ENCODE data around the gene DFFA. TPM values are rescaled to one million over a fixed set of nuclear protein-coding genes. Genes with fewer than 3 reads are reported as not detected.
"Not testable (repeated sequence)": the region's sequence is repeated elsewhere in the genome, so short reads cannot be mapped to it uniquely, and the experiment has no call there.

DFFA gene
- total RNA-seq, 1 experiment from 2014 or later: 45.2 TPM

DNA sequence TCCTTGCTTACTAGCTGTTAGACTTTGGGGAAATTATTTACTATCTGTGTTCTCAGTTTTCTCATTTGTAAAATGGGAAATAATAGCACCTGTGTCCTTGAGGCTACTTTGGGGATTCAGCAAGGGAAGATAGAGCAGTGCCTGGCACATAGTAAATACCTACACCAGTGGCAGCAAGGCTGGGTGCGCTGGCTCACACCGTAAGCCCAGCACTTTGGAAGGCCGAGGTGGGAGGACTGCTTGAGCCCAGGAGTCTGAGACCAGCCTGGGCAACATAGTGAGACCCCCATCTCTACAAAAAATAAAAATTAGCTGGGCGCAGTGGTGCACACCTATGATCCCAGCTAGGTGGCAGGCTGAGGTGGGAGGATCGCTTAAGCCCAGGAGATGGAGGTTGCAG lies 50.7 kb downstream of the DFFA start:
- no peak for DNase-seq
- intact Hi-C loops (cut with micrococcal nuclease; ENCODE audit: unreplicated experiment): no loop called here
- peaks cover 42% of the 10 kb centered on the region for H3K36me3 Mint-ChIP-seq (ENCODE audit: insufficient read depth, unreplicated experiment)
- TF ChIP-seq, protein P1, sequence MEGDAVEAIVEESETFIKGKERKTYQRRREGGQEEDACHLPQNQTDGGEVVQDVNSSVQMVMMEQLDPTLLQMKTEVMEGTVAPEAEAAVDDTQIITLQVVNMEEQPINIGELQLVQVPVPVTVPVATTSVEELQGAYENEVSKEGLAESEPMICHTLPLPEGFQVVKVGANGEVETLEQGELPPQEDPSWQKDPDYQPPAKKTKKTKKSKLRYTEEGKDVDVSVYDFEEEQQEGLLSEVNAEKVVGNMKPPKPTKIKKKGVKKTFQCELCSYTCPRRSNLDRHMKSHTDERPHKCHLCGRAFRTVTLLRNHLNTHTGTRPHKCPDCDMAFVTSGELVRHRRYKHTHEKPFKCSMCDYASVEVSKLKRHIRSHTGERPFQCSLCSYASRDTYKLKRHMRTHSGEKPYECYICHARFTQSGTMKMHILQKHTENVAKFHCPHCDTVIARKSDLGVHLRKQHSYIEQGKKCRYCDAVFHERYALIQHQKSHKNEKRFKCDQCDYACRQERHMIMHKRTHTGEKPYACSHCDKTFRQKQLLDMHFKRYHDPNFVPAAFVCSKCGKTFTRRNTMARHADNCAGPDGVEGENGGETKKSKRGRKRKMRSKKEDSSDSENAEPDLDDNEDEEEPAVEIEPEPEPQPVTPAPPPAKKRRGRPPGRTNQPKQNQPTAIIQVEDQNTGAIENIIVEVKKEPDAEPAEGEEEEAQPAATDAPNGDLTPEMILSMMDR (IDR thresholded peaks at IDR 0.05; ENCODE audit: unreplicated experiment): no peak
- no peak overlapping the region for H3K4me3 Mint-ChIP-seq (ENCODE audit: low read depth, unreplicated experiment)
- no peaks in the 10 kb centered on the region for H3K4me1 Mint-ChIP-seq (ENCODE audit: low read depth, unreplicated experiment)
- no peaks in the 10 kb centered on the region for H3K27me3 Mint-ChIP-seq (ENCODE audit: unreplicated experiment)
- no peak overlapping the region for H3K27ac Mint-ChIP-seq (ENCODE audit: unreplicated experiment)
- CTCF ChIA-PET: interaction anchor here (0.5 kb wide), 1 partner anchor 1227 kb away, joined by 7 read pairs; no protein-coding TSS in a partner anchor
- no peaks in the 10 kb centered on the region for H3K9me3 Mint-ChIP-seq (ENCODE audit: low read depth, unreplicated experiment)
- BruUV-seq (replicated peaks): no TSS peak

DNA sequence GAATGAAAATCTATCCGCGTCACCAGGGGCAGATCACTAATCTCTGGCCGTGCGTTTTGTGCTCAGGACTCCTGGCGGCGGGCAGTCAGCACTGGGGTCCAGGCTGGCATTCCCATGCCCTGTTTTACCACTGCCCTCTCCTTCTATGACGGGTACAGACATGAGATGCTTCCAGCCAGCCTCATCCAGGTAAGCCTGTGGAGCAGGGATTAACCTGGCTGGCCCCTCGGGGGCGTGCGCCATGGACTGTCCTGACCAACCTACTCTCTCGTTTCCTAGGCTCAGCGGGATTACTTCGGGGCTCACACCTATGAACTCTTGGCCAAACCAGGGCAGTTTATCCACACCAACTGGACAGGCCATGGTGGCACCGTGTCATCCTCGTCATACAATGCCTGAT lies 53.0 kb downstream of the DFFA start:
- Mint-ChIP-seq H3K36me3 (ENCODE audit: insufficient read depth, unreplicated experiment) (peaks cover 59% of the 10 kb centered on the region), H3K4me1 (ENCODE audit: low read depth, unreplicated experiment) (no peaks in the 10 kb centered on the region), H3K9me3 (ENCODE audit: low read depth, unreplicated experiment) (no peaks in the 10 kb centered on the region), H3K27ac (ENCODE audit: unreplicated experiment) (no peak overlapping the region), H3K27me3 (ENCODE audit: unreplicated experiment) (no peaks in the 10 kb centered on the region), H3K4me3 (ENCODE audit: low read depth, unreplicated experiment) (no peak overlapping the region)
- intact Hi-C loops (cut with micrococcal nuclease; ENCODE audit: unreplicated experiment): no loop called here
- TF ChIP-seq, protein P1 (IDR thresholded peaks at IDR 0.05; ENCODE audit: unreplicated experiment): no peak
- DNase-seq: no peak
- no TSS peak for BruUV-seq (replicated peaks)
- CTCF ChIA-PET: interaction anchor here (0.7 to 1.0 kb wide), 2 partner anchors 9 to 153 kb away, joined by 3 read pairs; no protein-coding TSS in a partner anchor

DNA sequence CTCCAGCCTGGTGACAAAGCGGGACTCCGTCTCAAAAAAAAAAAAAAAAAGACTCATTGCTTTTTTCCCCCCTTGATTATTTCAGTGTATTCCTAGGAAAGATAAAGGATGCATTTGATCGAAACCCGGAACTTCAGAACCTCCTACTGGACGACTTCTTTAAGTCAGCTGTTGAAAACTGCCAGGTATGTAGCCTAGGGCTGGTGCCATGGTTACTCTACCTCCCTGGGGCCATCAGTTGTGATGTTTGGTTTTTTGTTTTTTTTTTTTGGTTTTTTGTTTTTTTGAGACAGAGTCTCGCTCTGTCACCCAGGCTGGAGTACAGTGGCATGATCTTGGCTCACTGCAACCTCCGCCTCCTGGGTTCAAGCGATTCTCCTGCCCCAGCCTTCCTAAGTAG lies 53.6 kb downstream of the DFFA start:
- BruUV-seq (replicated peaks): not testable (repeated sequence)
- H3K36me3 Mint-ChIP-seq (ENCODE audit: insufficient read depth, unreplicated experiment): peaks cover 64% of the 10 kb centered on the region

DNA sequence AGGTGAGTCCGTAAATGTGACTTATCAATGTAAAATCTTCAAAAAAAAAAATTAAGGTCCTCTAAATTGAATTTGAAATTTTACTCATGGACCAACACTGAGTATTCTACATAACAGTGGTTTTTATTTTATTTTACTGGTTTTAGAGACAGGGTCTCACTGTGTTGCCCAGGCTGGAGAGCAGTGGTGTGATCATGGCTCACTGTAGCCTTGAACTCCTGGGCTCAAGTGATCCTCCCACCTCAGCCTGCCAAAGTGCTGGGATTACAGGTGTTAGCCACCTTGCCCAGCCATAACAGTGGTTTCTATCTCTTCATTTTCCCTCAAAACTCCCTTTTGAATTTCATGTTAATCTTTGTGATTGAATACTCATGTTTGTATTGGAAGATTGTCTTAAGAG lies 56.4 kb downstream of the DFFA start:
- BruUV-seq (replicated peaks): TSS peak; percentile 38
- H3K4me1 Mint-ChIP-seq (ENCODE audit: low read depth, unreplicated experiment); H3K27me3 Mint-ChIP-seq (ENCODE audit: unreplicated experiment); DNase-seq; intact Hi-C loops (cut with micrococcal nuclease; ENCODE audit: unreplicated experiment); H3K4me3 Mint-ChIP-seq (ENCODE audit: low read depth, unreplicated experiment); CTCF ChIA-PET; H3K9me3 Mint-ChIP-seq (ENCODE audit: low read depth, unreplicated experiment): not testable (repeated sequence)
- Mint-ChIP-seq H3K36me3 (ENCODE audit: insufficient read depth, unreplicated experiment) (peaks cover 59% of the 10 kb centered on the region), H3K27ac (ENCODE audit: unreplicated experiment) (peak overlapping the region; percentile 52)

More for the DNA sequence above, 53.6 kb downstream of the DFFA start:
- H3K9me3 Mint-ChIP-seq (ENCODE audit: low read depth, unreplicated experiment); DNase-seq; H3K4me1 Mint-ChIP-seq (ENCODE audit: low read depth, unreplicated experiment); intact Hi-C loops (cut with micrococcal nuclease; ENCODE audit: unreplicated experiment); H3K27me3 Mint-ChIP-seq (ENCODE audit: unreplicated experiment); H3K4me3 Mint-ChIP-seq (ENCODE audit: low read depth, unreplicated experiment); H3K27ac Mint-ChIP-seq (ENCODE audit: unreplicated experiment): not testable (repeated sequence)
- CTCF ChIA-PET: interaction anchor here (0.7 to 1.0 kb wide), 2 partner anchors 9 to 152 kb away, joined by 3 read pairs; no protein-coding TSS in a partner anchor

DNA sequence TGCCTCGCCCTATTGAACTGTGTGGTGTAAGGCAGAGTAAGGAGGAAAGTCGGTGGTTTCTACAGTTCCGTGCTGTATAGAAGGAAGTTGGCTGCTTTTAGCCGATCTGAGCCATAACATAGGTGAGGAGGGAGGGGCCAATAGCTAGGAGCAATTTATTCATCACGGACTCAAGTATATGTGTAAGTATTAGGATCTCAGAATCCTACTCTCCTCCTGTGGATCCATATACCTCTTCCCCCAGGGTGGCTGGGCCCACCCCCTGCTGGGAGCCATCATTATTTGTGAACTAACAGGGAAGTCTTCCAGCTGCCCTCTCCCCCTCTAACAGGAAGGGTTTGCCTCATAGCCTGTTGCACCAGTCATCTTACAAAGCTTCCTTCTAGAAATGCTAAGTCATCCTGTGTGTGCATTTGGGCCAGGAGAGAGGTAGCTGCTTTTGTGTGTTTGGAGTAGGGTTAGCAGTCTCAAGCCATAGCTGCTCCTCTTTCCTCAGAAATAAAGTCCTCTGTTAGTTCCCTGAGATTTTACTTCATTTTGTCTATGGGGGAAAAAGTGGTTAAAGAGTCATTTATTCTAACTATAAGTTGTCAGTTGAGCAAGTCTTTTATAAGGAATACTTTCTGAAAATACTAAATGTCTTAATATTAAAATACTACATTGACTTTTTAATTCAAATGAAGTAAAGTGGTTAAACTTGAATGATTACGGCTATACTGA lies 57.0 kb downstream of the DFFA start:
- intact Hi-C loops (cut with micrococcal nuclease; ENCODE audit: unreplicated experiment): no loop called here
- Mint-ChIP-seq H3K27me3 (ENCODE audit: unreplicated experiment) (no peaks in the 10 kb centered on the region), H3K4me1 (ENCODE audit: low read depth, unreplicated experiment) (no peaks in the 10 kb centered on the region), H3K4me3 (ENCODE audit: low read depth, unreplicated experiment) (peak overlapping the region; percentile 32), H3K36me3 (ENCODE audit: insufficient read depth, unreplicated experiment) (peaks cover 55% of the 10 kb centered on the region), H3K9me3 (ENCODE audit: low read depth, unreplicated experiment) (no peaks in the 10 kb centered on the region), H3K27ac (ENCODE audit: unreplicated experiment) (peak overlapping the region; percentile 96)
- peak; percentile 50 for DNase-seq
- BruUV-seq (replicated peaks): no TSS peak
- CTCF ChIA-PET: no interaction called here
- TF ChIP-seq, protein P1 (IDR thresholded peaks at IDR 0.05; ENCODE audit: unreplicated experiment): no peak
